Measurements from ENCODE around the gene AVPR1B.
A peak's percentile ranks its signal among the peaks of the same experiment; 100 is the strongest.

The AVPR1B gene

DNA sequence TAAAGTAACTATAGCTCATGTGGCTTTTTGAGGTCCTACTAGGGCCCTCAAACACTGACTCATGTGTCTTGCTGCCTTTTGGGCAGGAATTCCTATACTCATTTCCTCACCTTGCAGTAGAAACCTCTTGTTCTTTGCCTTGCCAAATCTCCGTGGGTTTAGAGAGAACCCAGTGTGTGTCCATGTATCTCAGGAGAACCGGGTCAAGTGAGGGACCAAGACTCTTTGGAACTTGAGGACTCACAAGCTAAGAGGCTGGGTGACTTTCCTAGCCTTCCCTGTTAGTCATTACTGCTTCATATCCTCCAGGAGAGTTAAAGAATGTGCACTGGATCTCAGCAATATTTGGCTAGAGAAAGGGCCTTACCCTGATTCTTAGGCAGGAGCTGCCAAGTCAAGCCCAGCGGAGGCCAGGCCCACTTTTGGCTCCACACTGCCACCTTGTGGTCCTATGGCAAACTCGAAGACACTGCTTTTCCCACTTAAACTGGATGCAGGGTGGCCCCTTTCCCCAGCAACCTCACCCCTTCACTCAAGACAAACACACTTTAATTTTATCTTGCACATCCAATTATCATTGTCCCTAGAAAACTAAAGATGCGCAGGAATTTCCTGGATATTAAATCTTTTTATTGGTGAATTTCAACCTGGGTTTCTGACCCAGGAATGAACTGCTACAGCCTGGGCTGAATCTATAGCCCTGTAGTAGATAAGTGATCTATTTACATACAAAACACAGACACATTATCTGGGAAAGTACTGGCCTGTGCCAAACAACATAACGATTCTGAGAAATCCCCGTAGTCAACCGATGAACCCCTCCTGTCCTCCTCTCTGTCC lies 10.6 kb downstream of the AVPR1B start:
- peaks cover 7 to 8% of the 10 kb centered on the region in 2 donors for H3K36me3 Mint-ChIP-seq
- H3K27me3 Mint-ChIP-seq = no peaks in the 10 kb centered on the region
- peak; percentile 92 for ATAC-seq (replicated peaks)
- H3K9me3 Mint-ChIP-seq = no peaks in the 10 kb centered on the region
- DNase-seq = peak; percentile 71
- no peak overlapping the region for H3K4me3 Mint-ChIP-seq
- no peak overlapping the region for H3K27ac Mint-ChIP-seq
- H3K4me1 Mint-ChIP-seq = peaks cover 21 to 40% of the 10 kb centered on the region in 2 donors

DNA sequence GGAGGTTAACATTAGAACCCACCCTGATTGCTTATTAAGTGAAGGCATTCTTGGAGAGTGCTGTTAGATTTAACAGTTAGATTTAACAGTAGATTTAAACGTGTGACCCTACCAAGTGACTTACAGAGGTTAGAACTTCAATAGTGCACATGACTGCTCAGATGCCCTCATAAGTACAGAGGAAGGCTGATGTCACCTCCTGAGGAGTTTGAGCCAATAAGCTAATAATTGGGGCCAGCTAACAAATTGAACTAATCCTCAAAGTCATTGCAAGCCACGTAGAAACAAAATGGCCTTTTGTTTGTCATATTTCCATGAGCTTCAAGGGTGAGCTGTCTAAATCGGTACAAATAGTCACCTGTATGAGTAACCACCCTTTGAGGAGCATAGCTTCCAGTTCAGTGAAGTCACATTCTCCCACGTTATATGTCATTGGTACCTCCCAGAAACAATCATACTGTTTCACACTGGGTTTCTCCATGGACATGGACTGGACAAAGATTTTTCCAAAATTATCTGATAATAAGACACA lies 11.7 kb downstream of the AVPR1B start:
- Mint-ChIP-seq H3K9me3 (no peaks in the 10 kb centered on the region), H3K4me3 (no peak overlapping the region), H3K27me3 (no peaks in the 10 kb centered on the region), H3K4me1 (peaks cover 28 to 50% of the 10 kb centered on the region in 2 donors), H3K36me3 (peaks cover 13 to 16% of the 10 kb centered on the region in 2 donors), H3K27ac (no peak overlapping the region)
- no peak for DNase-seq
- no peak for ATAC-seq (replicated peaks)

DNA sequence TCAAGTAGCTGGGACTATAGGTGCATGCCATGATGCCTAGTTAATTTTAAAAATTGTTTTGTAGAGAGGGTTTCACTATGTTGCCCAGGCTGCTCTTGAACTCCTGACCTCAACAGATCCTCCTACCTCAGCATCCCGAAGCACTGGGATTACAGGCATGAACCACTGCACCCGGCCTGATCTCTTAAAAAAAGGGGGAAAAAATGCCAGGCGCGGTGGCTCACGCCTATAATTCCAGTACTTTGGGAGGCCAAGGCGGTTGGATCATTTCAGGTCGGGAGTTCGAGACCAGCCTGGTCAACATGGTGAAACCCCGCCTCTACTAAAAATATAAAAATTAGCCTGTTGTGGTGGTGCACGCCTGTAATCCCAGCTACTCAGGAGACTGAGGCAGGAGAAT lies 13.2 kb downstream of the AVPR1B start:
- peaks cover 33 to 62% of the 10 kb centered on the region in 2 donors for H3K4me1 Mint-ChIP-seq

DNA sequence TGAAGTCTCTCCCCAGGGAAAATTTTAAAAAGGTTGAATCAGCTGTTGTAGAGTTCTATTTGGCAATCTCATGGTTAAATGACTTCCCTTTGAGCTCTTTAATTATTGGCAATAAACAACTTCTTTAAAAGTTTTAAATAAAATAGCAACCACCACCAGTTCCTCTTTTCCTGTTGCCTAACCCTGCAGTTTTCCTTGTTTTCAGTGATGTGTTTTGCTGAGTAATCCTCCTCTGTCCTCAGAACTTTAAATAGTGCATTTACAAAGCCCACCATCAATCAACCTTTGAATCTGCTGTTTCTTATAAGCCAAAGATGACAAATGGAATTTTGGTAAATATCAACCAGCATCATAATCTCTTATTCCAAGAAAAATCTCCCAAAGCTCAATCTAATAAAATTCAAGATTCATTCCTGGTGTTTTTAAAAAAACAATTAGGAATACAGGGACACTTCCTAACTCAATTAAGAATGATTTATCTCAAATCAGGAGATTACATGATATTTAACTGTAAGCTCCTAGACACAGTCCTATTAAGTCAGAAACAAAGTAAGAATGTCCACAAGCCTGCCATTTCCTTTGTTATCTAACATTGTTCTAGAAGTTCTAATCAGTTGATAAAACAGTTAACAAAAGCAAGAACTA lies 14.8 kb downstream of the AVPR1B start:
- Mint-ChIP-seq H3K36me3 (peaks cover 28 to 38% of the 10 kb centered on the region in 2 donors), H3K27me3 (no peaks in the 10 kb centered on the region), H3K4me1 (peaks cover 38 to 66% of the 10 kb centered on the region in 2 donors), H3K27ac (no peak overlapping the region), H3K4me3 (no peak overlapping the region), H3K9me3 (no peaks in the 10 kb centered on the region)
- ATAC-seq (replicated peaks) (no peak), DNase-seq (no peak)

More for the DNA sequence above, 13.2 kb downstream of the AVPR1B start:
- H3K4me3 Mint-ChIP-seq = no peak overlapping the region
- H3K36me3 Mint-ChIP-seq = peaks cover 19 to 26% of the 10 kb centered on the region in 2 donors
- H3K9me3 Mint-ChIP-seq = no peaks in the 10 kb centered on the region
- H3K27ac Mint-ChIP-seq = no peak overlapping the region
- ATAC-seq (replicated peaks) (no peak), DNase-seq (no peak)
- H3K27me3 Mint-ChIP-seq = no peaks in the 10 kb centered on the region

DNA sequence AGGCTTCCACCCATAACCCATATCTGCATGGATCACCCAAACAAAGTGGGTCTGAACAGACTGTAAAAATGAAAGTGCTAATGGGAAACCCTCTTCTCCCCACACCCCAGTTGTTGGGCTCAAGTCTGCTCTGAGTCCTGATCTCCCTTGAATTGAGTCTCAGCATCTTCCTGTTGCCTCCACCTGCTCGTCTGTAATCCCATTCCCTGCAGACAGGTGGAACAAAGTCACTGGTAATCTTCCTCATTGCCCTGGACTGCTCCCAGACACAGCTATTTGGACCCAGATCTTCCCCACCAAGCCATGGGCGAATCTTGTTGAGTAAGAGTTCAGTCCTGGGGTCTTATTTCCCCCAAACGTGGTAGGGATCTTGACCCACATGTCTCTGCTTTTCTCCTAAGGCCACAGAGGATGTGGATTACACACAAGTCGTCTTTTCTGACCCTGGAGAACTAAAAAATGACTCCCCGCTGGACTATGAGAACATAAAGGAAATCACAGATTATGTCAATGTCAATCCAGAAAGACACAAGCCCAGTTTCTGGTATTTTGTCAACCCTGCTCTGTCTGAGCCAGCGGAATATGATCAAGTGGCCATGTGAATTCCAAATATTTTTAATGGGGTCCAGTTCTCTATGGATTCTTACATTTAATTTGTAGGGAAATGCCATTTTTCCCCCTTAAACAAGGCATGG lies 15.7 kb downstream of the AVPR1B start:
- no peaks in the 10 kb centered on the region for H3K9me3 Mint-ChIP-seq
- H3K4me3 Mint-ChIP-seq = no peak overlapping the region
- peaks cover 35 to 62% of the 10 kb centered on the region in 2 donors for H3K4me1 Mint-ChIP-seq
- peaks cover 32 to 38% of the 10 kb centered on the region in 2 donors for H3K36me3 Mint-ChIP-seq
- DNase-seq (no peak), ATAC-seq (replicated peaks) (no peak)
- peak overlapping the region; percentile 85 for H3K27ac Mint-ChIP-seq
- no peaks in the 10 kb centered on the region for H3K27me3 Mint-ChIP-seq

DNA sequence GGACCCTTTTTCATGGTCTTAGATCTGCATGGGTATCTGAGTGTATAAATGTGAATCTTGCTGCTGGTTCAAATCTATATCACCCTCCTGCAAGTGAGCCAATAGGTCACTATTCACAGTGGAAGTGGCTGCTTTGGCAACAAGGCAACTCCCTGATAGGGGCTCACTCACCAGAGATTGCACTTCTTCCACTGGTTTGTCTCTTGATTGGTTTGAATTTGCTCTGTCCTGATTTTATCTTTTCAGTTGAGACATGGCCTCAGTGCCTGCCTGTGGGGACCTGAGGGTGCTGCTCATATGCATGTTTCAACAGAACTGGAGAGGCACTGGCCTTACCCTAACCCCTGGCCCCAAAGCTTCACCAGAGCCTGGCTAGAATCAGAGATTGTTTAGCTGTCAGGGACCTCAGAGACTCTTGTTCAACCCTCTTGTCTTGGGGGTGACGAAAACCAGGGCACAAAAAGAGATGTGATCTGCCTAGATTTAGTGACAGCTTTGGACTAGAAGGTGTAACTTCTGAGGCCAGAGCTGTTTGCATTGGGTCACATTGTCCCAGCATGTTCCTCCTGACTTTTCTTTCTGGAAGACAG lies 16.9 kb downstream of the AVPR1B start:
- peak overlapping the region; percentile 11 for H3K27ac Mint-ChIP-seq
- DNase-seq = no peak
- H3K27me3 Mint-ChIP-seq = no peaks in the 10 kb centered on the region
- H3K4me3 Mint-ChIP-seq = no peak overlapping the region
- peaks cover 31 to 55% of the 10 kb centered on the region in 2 donors for H3K4me1 Mint-ChIP-seq
- no peak for ATAC-seq (replicated peaks)
- H3K9me3 Mint-ChIP-seq = no peaks in the 10 kb centered on the region
- peaks cover 32 to 38% of the 10 kb centered on the region in 2 donors for H3K36me3 Mint-ChIP-seq

DNA sequence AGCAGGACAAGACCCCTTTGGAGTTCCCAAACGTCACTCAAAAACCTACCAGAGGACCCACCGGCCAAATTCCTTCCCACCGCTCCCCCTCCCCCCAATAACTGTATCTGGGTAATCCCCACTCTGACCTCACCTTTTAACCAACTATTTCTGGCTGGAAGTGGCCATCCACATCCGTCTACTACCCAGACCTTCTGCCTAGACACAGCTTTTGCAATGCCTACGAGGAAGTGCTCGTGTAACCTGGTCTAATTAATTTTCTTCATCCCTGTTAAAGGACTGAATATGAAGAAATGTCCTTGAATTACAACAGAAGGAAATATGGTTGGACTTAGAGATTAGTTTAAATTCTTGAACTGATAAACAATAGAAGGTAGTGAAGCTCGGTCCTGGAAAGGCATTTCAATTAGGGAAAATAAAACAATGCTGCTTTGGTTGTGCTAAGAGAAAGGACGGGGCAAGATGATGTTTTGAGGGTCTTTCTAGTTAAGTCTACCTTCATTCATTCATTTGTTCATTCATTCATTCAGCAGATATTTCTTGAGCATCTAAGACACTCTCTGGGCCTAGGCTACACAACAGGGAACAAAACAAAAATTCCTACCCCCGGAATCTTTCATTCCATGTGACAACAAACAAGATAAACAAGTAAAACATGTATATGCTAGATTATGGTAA lies 18.8 kb downstream of the AVPR1B start:
- ATAC-seq (replicated peaks) (no peak), DNase-seq (no peak)
- no peaks in the 10 kb centered on the region for H3K27me3 Mint-ChIP-seq
- H3K27ac Mint-ChIP-seq = peak overlapping the region; percentile 11
- H3K9me3 Mint-ChIP-seq = no peaks in the 10 kb centered on the region
- no peak overlapping the region for H3K4me3 Mint-ChIP-seq
- peaks cover 32 to 38% of the 10 kb centered on the region in 2 donors for H3K36me3 Mint-ChIP-seq
- peaks cover 24 to 43% of the 10 kb centered on the region in 2 donors for H3K4me1 Mint-ChIP-seq

DNA sequence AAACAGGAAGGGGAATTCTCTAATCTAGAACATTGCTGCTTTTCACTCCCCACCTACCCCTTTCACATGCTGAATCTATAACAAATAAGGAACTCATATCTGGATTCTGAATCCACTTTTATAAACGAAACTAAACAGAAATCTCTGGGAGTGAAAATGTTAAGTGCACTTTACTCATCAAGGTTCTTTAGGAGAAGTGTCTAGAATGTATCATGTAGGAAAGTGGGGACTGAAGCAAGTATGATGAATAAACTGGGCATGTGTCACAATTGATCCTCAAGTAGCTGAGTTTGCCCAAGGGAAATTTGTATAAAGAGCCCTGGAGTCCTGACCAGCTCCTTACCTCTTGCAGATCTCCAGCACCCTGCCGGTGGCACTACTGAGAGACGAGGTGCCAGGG lies 19.8 kb downstream of the AVPR1B start:
- ATAC-seq (replicated peaks) = no peak
- no peak overlapping the region for H3K4me3 Mint-ChIP-seq
- H3K27ac Mint-ChIP-seq = no peak overlapping the region
- peaks cover 31 to 36% of the 10 kb centered on the region in 2 donors for H3K36me3 Mint-ChIP-seq
- no peak for DNase-seq
- H3K9me3 Mint-ChIP-seq = no peaks in the 10 kb centered on the region
- no peaks in the 10 kb centered on the region for H3K27me3 Mint-ChIP-seq
- peaks cover 21 to 39% of the 10 kb centered on the region in 2 donors for H3K4me1 Mint-ChIP-seq

DNA sequence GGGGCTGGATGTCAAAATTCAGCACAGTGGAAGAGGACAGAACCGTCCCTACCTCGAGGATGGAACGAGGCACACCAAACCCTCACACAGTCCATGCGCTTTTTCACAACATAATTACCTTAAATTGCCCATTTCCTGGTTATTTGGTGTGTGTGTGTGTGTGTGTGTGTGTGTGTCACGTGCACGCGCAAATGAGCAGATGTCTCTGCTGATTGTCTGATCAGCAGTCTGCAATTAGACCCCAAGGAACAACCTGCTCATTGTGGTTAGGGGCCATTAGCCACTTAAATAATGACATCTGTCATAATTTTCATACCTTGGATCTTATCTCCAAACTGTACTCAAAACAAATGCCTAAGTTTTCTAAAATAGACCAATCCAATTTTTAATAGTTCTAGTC lies 23.2 kb downstream of the AVPR1B start:
- no peak for DNase-seq
- Mint-ChIP-seq H3K27ac (no peak overlapping the region), H3K4me3 (no peak overlapping the region)

DNA sequence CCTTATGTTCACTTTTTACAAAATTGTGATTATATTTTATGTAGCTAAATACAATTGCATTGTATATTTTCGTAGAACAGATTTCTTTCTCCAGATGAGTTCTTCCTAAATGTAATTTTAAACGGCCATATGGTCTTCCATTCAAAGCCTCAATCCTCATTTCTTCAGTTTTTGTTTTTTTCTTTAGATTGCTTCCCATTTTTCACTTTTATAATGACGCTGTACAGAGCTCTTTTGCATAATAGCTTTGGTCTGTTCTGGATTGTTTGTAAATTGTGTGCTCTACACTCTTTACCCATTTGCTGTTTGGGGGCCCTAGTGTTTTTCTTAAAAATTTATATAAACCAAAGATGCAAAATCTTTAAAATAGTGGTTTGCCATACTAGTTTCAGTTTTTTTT lies 27.8 kb downstream of the AVPR1B start:
- H3K4me3 Mint-ChIP-seq = no peak overlapping the region
- peaks cover 3 to 5% of the 10 kb centered on the region in 2 donors for H3K4me1 Mint-ChIP-seq
- no peak overlapping the region for H3K27ac Mint-ChIP-seq
- H3K9me3 Mint-ChIP-seq = no peaks in the 10 kb centered on the region
- ATAC-seq (replicated peaks) (no peak), DNase-seq (no peak)
- H3K27me3 Mint-ChIP-seq = no peaks in the 10 kb centered on the region
- H3K36me3 Mint-ChIP-seq = peaks cover 2 to 7% of the 10 kb centered on the region in 2 donors

More for the DNA sequence above, 23.2 kb downstream of the AVPR1B start:
- Mint-ChIP-seq H3K9me3 (no peaks in the 10 kb centered on the region), H3K27me3 (no peaks in the 10 kb centered on the region), H3K36me3 (peaks cover 13 to 18% of the 10 kb centered on the region in 2 donors), H3K4me1 (peaks cover 6 to 9% of the 10 kb centered on the region in 2 donors)
- ATAC-seq (replicated peaks) = no peak

DNA sequence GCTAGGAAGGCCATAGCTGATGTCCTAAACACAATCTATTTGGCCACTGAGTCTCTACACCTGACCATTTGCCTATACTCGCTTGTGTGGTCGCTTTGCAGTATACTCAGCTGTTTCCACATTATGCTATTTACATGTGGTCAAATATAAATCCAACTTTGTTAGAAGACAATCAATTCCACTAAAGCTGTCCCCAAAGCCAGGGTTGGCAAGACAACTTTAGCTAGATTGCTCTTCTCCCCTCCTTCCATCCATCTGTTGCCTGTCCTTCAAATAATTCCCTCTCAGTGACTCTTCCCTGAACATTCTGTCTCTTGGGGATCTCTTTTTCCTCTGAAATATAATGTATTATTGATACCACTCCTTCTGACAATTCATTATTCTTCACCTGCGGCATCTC lies 30.1 kb downstream of the AVPR1B start:
- no peak overlapping the region for H3K4me3 Mint-ChIP-seq
- ATAC-seq (replicated peaks) (no peak), DNase-seq (no peak)

DNA sequence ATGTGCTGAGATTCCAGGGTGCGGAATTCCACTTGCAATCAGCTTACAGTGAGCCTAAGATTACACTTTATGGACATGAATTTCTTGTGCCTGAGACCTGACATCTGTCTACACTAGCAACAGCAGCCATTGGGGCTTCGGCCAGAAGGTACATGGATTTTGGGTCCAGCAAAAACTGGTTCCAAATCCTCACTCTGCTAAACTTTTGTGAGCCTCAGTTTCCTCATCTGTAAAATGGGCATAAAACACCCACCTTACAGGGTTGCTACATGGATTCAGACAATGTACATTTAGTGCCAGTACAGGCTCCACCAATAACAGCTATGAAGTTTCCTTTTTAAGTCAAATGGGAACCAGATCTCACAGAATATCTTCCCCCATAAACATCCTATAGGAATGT lies 33.4 kb downstream of the AVPR1B start:
- no peak overlapping the region for H3K27ac Mint-ChIP-seq

More for the DNA sequence above, 30.1 kb downstream of the AVPR1B start:
- H3K9me3 Mint-ChIP-seq = no peaks in the 10 kb centered on the region
- no peaks in the 10 kb centered on the region for H3K27me3 Mint-ChIP-seq
- peaks cover 12 to 17% of the 10 kb centered on the region in 2 donors for H3K4me1 Mint-ChIP-seq
- H3K27ac Mint-ChIP-seq = no peak overlapping the region
- H3K36me3 Mint-ChIP-seq = peaks cover 4 to 6% of the 10 kb centered on the region in 2 donors

DNA sequence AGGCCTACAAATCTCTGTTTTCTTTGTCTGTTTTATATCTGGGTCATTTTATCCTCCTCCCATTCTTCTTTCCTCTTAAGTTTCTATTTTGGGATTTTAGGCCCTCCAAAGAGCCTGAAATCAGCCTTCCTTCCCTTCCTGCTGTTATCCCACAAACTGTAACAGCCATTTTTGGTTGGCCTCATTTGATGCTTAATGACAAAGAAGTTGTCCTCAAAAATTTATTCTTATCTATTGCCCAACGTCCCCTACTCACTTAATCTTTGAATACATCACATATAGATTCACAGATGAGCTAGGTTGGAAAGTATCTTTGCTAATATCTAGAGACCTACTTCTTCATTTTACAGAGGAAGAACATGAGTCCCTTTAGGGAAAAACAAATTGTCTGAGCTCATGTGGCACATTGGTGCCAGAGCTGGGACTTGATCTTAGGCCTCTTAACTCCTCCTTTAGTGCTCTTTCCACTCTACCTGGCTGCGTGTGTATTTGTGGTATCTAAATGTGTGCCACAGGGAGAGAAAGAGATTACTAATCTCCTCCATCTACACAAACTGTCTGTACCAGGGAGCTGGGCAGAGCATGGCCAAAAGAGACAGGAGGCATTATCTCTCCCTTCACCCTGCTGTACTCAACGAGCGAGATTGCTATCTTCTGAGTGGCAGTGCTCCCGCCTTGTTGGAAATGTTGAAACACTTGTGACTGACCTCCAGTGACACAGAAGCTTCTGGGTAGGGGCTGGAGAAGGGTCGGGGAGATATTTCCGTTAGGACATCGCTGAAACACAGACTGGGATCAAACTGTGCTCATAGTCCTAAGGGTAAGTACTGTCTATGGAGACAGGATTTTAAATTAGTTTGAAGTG lies 34.1 kb downstream of the AVPR1B start:
- peak; percentile 88 to 91 for ATAC-seq (replicated peaks)
- DNase-seq = peak; percentile 23
- peaks cover 3 to 6% of the 10 kb centered on the region in 2 donors for H3K36me3 Mint-ChIP-seq
- peaks cover 30 to 44% of the 10 kb centered on the region in 2 donors for H3K4me1 Mint-ChIP-seq
- peak overlapping the region; percentile 26 to 62 for H3K4me3 Mint-ChIP-seq
- no peaks in the 10 kb centered on the region for H3K27me3 Mint-ChIP-seq
- peak overlapping the region; percentile 89 for H3K27ac Mint-ChIP-seq
- no peaks in the 10 kb centered on the region for H3K9me3 Mint-ChIP-seq

More for the DNA sequence above, 33.4 kb downstream of the AVPR1B start:
- Mint-ChIP-seq H3K9me3 (no peaks in the 10 kb centered on the region), H3K36me3 (peaks cover 3 to 6% of the 10 kb centered on the region in 2 donors), H3K4me3 (no peak overlapping the region), H3K4me1 (peaks cover 30 to 44% of the 10 kb centered on the region in 2 donors), H3K27me3 (no peaks in the 10 kb centered on the region)
- DNase-seq (no peak), ATAC-seq (replicated peaks) (no peak)

Measured in stimulated activated naive B cell treated with anti-CD40 and anti-IgM and Interleukin-4, amounts not matched to agents 10 μg/mL and 1 μg/mL and 100 μg/mL, for 72 hours (primary cell).